ENCODE measurements around the gene TBRG1. TPM values are rescaled to one million over a fixed set of nuclear protein-coding genes. Genes with fewer than 3 reads are reported as not detected.
"Not testable (repeated sequence)": the region's sequence is repeated elsewhere in the genome, so short reads cannot be mapped to it uniquely, and the experiment has no call there.

Gene TBRG1, protein sequence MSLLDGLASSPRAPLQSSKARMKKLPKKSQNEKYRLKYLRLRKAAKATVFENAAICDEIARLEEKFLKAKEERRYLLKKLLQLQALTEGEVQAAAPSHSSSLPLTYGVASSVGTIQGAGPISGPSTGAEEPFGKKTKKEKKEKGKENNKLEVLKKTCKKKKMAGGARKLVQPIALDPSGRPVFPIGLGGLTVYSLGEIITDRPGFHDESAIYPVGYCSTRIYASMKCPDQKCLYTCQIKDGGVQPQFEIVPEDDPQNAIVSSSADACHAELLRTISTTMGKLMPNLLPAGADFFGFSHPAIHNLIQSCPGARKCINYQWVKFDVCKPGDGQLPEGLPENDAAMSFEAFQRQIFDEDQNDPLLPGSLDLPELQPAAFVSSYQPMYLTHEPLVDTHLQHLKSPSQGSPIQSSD
- total RNA-seq (2014; rRNA removed; shearing (Covaris generic)), result 13.9 and 14.3 TPM in 2 replicates

DNA sequence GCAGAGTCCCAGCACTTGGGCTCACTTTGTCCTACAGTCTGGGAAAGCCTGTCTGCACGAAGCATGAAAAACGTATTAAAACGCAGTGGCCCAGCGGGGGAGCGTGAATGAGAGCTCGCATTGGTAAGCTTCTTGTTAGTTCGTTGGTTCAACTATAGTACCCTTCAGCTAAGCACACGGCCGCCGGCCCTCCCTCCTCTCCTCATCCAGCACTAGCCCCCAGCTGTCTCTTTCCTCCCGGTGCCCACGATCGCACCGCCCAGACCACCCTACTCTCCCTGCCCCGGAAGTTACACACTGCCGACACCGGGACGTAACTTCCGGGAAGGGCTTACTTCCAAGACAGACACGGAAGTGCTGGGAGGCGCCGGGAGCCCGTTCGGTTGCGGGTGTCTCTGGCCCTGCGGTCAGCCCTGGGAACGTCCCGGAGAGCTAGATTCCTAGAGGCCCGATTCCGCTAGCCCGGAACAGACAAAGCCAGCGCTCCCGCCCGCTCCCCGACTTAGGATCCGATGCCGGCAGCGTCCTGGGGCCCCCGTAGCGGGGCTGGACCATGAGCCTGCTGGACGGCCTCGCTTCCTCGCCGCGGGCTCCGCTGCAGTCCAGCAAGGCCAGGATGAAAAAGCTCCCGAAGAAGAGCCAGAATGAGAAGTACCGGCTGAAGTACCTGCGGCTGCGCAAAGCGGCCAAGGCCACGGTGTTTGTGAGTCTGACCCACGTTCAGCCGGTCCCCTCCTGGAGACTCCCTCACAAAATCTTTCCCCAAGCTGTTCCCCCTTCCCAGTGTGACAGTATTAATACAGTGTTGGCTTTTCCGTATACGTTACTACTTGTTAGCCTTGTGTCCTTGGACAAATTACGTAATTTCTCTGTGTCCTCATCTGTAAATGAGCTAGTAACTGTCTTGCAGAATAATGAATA lies at the start of gene TBRG1:
TSS of gene TBRG1 (plus strand) at position 334 of the 921 bp plus-strand sequence. CDS start at position 554, 220 bp downstream.
- DNase-seq (ENCODE audit: low spot score), result peak; percentile 68

DNA sequence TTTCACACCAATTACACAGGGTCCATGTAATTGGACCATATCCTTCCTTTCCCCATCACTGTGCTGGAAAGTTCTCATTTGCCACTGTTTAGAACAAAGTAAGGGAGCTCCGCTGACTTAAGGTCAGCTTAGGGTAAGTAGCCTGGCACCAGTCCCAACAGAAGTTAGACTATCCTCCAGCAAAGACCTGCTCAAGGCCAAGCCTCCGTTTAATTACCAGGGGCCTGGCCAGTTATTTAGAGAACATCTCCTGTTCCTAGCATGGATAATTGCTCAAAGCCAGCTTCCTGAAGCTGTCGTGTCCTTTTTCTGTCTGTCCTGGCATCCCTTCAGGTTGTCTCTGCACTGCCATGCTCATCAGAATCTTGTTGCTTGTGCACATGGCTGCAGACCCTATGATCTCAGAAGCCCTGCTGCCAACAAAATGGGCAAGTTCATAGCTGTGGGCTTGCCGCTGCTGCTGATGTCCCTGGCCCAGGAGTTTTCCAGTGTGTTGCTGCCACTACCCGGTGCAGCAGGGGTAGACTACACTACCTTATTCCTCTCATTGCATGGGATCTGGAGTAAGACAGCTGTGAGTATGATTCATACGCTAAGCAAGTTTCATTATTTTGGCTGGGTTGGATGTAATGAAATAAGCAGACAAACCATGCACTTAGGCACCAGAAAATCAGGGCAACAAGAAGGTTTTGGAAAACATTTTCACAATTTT lies 44.8 kb upstream of the TBRG1 start:
- DNase-seq (ENCODE audit: low spot score), result no peak

DNA sequence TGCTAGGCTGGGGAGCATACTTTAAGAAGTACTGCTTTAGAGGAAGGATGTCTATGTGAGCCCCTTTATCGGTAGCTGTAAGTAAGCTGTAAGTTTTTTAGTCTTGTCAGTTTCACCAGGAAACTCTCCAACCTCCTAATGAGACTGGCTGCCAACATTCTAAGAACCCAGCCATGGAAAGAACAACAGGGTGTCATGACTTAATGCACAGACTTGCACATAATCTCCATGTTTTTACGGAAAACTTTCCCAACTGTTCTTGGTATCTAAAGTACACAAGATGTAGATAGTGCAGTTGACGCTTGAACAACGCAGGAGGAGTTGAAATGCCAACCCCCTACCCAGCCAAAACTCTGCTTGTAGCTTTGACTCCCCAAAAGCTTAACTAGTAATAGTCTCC lies 43.9 kb upstream of the TBRG1 start:
- no peak for DNase-seq (ENCODE audit: low spot score)

DNA sequence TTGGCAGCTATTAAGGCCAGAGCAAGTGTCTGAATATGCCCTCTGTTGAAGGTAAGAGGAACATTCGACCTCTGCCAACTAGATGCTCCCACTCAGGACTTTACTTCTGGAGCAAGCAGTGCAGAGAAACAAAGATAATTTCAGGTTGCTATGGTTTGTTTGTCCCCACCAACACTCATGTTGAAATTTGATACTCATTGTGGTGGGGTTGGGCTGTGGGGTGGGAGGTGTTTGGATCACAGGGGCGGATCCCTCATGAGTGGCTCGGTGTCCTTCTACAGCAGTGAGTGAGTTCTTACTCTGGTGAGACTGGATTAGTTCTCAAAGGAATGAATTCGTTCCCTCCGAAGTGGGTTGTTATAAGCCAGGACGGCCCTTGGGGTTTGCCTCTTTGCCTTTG lies 40.8 kb upstream of the TBRG1 start:
- no peak for DNase-seq (ENCODE audit: low spot score)

DNA sequence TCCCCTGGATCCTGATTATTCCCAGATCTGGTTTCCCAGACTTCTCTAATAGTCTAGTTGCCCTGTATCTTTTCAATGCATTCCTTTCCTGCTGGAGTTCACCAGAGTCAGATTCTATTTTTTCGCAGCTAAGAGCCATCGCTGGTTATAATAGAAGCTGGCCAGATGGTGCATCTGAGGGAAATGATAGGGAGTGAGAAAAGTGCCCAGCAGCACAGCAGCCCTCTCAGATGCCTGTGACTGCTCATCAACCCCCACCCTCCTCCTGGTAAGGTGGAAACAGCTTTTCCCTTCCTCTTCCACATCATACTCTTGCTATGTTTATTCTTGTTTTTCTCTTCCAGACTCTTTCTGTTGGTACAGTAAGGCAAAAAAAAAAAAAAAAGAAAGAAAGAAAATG lies 40.1 kb upstream of the TBRG1 start:
- no peak for DNase-seq (ENCODE audit: low spot score)

DNA sequence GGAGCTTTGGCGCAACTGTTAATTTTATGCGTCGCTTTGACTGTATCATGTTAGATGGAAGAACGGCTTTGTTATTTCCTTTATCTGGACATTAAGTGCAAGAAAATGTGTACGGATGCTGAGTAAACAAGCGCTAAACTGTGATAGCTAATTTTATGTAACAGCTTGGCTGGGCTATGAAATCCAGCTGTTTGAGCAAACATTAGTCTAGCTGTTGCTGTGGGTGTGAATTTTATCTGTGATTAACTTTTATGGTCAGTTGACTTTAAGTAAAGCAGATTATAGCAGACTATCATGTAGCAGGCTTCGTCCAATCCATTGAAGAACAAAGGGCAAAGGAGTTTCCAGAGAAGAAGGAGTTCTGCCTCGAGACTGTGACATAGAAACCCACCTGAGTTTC lies 38.9 kb upstream of the TBRG1 start:
- no peak for DNase-seq (ENCODE audit: low spot score)

DNA sequence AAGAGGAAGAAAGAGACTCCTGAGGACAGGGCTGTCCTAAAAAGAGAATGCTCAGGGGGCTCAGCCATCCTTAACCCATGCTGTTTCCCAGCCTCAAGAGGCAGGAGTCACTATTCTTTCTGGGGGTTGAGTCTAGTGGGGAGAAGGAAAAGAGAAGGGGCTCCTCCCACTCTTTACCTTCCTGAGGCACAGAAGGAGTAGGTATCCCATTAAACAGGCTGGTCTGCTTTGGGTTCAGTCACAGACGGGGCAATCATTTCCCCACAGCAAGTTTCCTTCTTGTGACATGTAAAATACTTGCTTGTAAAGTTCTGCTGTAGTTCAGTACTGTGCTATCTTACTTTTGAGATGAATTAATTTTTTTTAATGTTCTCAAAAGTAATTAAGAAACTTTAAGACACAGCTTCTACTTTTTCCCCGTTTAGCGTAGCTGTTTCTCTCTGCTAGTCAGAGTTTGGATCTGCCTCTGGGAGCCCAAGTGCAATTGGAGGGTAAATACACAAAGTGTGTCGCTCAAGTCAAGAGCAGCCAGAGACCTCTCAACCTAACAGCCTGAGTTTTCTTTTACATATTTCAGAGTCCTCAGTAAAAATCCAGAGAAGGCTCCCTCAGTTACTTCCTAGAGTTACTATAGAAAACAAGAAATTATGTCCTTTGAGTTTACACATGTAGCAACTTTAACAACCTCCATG lies 37.8 kb upstream of the TBRG1 start:
- no peak for DNase-seq (ENCODE audit: low spot score)

DNA sequence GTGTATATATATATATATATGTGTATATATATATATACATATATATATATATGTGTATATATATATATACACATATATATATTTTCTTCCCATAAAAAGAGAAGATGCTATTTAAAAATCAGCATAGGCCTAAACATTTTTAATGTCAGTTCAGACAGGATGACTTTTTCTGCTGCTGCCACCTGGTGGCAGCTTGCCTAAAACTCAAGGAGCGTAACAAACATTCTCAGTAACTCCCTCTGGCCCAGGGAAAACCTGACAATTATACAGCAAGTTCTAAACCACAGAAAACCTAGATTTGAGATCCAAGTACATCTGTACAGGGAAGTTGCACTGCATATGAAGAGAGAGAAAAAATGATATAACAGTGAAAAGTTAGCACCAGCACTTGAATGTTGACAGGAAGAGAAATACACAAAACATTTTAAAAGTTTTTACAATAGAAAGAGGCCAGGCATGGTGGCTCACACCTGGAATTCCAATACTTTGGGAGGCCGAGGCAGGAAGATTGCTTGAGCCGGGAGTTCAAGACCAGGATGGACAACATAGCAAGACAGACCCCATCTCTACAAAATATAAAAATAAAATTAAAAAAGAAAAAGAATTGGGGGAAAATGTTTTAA lies 36.3 kb upstream of the TBRG1 start:
- peak; percentile 48 for DNase-seq (ENCODE audit: low spot score)

DNA sequence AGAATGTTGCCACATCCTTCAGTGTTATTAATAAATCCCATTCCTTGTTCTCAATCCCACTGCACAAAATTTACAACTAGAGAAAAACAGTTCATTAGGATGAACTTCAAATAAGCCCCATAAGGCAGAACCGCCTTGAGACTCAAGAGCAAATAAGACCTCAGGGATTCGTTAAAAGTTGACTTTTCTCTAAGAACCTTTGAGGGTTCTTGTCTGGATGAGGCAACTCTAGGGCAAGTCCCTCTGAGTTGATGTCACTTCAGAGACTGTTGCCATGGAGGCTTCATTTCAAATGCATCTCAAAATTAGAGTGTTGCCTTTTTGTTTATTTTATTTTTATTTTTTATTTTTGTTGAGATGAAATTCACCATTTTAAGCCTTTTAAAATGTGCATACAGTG lies 31.2 kb upstream of the TBRG1 start:
- DNase-seq (ENCODE audit: low spot score), result no peak

DNA sequence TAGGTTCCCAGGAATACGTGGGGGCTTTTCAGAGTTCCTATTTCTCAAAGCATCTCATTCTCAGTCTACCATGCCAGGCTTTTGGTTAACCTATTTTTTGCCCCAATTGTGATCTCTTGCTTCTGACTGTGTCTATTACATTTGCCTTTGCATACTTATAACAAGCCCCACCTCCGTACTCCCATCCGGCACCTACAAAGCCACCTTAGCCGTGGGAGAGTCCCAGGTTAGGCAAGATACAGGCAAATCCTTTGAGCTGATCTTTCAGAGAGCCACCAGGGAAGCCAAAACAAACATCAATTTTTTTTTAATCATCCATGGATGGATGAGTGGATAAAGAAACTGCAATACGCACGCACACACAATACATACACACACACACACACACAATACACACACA lies 30.0 kb upstream of the TBRG1 start:
- DNase-seq (ENCODE audit: low spot score), result no peak

DNA sequence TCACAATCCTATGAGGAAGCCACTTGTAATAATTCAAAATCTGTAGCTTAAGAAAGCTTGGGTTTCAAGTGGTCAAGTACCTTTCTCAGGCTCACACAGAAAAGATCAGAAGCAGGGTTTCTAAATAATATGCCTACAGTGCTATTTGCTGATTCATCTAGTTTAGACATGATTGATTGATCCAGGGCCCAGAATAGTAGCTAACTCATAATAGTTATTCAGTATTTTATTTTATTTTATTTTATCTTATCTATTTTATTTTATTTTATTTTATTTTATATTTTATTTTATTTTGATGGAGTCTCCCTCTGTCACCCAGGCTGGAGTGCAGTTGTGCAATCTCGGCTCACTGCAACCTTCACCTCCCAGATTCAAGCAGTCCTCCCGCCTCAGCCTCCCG lies 27.4 kb upstream of the TBRG1 start:
- no peak for DNase-seq (ENCODE audit: low spot score)

DNA sequence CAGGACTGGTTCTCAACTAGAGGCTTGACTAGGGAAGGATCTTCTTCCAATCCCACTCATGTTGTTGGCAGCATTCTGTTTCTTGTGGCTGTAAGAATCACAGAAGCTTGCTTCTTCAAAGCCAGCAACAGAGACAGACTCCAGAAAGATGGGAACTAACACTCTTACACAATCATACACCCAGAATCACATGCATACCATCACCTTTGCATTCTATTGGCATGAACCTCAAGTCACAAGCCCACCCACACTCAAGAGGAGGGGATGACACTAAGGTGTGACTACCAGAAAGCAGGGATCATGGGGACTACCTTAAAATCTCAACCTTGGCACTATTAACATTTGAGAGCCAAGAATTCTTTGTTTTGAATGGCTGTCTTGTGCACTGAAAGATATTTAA lies 25.0 kb upstream of the TBRG1 start:
- DNase-seq (ENCODE audit: low spot score), result no peak

DNA sequence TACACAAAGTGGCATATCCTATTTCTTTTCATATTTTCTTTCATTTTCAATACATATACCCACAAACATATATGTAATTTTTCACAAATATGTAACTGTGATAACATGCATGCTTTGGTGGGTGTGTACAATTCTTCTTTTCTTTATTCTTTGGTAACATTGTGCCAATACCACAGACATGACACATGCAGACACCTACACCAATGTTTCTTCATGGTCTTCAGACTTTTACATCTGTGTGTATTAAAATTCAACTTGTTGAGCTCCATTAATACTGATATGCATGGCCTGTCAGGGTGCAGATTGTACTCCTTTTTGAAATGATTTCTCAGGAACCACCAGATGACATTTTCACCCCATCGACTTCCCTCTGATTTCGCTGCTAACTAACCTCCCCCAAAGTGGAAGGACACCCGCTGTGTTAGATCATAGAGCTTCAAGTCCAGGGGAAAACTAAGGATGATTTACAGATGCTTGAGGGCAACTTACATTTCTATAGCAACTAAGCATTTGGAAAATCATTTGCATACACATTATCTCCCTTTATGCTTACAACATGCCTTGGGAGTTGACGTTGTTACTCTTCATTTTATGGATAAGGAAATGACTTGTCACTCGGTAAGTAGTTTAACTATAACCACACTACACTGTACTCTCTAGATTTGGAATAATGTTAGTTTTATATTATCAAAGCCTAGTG lies 21.9 kb upstream of the TBRG1 start:
- no peak for DNase-seq (ENCODE audit: low spot score)

DNA sequence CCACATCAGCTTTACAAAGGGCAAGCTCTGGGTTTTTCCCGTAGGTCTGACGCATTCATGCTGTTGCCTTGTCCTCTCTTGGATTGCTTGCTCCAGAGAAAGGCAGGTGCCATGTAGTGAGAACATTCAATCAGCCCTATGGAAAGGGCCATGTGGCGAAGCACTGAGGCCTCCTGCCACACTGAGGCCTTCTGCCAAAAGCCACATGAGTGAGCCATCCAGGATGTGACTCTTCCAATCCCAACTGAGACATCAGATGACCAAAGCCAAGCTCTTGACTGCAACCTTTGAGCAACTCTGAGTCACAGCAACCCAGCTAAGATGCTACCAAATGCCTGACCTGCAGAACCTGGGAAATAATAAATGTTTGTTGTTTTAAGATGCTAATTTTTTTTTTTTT lies 20.5 kb upstream of the TBRG1 start:
- DNase-seq (ENCODE audit: low spot score), result peak; percentile 70

DNA sequence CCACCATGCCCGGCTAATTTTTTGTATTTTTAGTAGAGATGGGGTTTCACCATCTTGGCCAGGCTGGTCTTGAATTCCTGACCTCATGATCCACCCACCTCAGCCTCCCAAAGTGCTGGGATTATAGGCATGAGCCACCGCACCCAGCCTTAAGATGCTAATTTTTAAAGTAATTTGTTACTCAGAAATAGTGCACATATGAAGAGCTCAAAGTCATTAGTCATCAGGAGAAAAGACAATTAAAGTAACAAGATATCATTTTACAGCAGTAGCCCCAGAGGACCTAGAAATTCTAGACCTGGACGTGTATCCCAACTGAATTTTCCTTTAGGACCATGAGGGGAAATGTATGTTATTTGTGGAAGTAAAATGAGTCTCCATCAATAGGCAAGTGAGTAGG lies 19.9 kb upstream of the TBRG1 start:
- DNase-seq (ENCODE audit: low spot score), result not testable (repeated sequence)

DNA sequence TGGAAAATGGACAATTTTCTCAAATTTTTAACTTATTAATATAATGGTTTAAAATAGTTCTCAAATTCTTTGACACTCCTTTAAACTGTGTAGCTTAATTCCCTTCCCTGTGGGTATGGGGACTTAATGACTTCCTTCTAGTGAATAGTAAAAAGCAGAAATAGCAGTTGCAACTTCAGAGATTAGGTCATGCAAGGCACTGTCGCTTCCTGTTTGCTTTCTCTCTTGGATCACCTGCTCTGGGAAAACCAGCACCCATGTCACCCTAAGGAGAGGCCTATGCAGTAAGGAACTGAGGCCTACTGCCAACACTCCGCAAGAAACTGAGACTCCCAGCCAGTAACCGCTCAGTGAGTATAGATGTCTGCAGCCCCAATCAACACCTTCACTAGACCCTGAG lies 16.9 kb upstream of the TBRG1 start:
- no peak for DNase-seq (ENCODE audit: low spot score)

DNA sequence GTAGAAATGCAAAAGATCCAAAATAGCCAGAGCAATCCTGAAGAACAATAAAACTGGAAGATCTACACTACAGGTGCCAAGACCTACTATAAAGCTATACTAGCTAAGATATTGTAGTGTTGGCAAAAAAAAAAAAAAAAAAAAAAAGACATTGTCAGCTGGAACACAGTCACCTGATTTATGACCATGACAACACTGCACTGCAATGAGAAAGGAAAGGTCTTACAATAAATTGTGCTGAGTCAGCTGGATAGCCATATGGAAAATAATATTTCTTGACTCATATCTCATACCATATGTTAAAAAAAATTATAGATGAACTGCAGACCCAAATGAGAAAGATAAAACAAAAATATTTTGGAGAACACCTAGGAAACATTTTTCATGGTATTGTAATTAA lies 14.5 kb upstream of the TBRG1 start:
- peak; percentile 22 for DNase-seq (ENCODE audit: low spot score)

DNA sequence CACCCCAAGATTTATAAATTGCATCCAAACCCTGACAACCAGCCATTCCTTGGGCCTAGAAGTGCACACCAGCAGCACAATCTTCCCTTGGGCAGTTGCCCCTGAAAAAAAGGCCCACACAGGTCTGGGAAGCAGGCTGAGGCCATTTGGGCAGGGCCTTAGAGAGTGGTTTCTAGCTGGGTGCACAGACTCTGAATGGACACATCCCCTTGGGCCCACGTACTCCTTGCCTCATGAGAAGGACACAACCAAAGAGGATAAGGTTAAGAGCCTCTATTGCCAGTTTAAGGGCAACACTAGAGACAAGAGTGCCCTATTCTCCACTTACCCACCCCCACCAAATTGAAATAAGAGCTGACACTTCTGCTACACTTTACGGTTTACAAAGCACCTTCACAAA lies 12.4 kb upstream of the TBRG1 start:
- DNase-seq (ENCODE audit: low spot score), result no peak

DNA sequence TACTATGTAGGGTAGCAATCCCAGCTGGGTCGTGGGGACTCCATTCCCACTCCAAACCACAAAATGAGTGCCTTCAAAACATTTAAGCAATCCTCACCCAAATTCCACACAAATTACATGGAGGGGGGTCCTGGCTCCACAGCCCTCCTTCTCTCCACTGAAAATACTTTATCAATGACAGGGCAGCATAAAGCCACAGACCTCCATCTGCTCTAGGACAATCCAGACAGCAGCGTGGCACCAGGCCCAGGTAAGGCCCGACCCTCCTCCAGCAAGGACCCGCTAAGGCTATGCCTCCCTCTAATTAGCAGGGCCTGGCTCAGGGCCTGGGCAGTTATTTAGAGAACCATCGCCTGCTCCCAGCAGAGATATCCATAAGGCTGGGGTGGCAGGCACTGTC lies 11.6 kb upstream of the TBRG1 start, which contains the start of gene PANX3:
TSS of gene PANX3 (plus strand) at position 365 of the 400 bp plus-strand sequence. CDS start 129 bp downstream, outside the sequence.
- no peak for DNase-seq (ENCODE audit: low spot score)

DNA sequence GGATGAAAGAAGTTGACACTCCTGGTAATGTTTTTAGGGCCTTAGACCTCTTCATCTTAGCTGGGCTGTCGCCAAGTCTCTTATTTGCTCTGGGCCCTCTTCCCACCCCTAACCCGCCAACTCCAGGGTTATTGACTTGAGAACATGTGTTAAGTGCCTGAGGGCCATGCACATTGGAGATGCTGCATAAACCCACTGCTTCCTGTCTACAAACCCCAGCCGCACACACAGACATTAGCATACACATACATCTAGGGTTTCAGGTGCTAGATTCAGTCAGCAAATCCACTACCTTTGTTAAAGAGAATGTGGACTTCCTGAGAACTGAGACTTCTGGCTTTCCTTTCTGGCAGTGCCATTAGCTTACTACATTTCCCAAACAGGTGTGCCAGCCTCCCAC lies 10.6 kb upstream of the TBRG1 start:
- DNase-seq (ENCODE audit: low spot score), result no peak

All from A172 (cell line).